GM18951 (cell line): ENCODE results near the gene ROBO1.

Experiments used
- POLR2A ChIP-seq: IDR thresholded peaks from 4 replicates; pipeline ENCODE4 v1.6.1; 2011; ENCODE audit warnings: mild to moderate bottlenecking; ENCODE audit not compliant: insufficient read length, insufficient read depth; ENCODE audit errors: extremely low read depth
- in situ Hi-C: fragments of 300-500 bp; cut with MboI; formaldehyde crosslinking; loops from one replicate; pipeline ENCODE4 v1.12.0; 2022; ENCODE audit warnings: low sequenced_read_pairs, mixed read lengths, inconsistent platforms; ENCODE audit not compliant: unreplicated experiment

Gene ROBO1

DNA sequence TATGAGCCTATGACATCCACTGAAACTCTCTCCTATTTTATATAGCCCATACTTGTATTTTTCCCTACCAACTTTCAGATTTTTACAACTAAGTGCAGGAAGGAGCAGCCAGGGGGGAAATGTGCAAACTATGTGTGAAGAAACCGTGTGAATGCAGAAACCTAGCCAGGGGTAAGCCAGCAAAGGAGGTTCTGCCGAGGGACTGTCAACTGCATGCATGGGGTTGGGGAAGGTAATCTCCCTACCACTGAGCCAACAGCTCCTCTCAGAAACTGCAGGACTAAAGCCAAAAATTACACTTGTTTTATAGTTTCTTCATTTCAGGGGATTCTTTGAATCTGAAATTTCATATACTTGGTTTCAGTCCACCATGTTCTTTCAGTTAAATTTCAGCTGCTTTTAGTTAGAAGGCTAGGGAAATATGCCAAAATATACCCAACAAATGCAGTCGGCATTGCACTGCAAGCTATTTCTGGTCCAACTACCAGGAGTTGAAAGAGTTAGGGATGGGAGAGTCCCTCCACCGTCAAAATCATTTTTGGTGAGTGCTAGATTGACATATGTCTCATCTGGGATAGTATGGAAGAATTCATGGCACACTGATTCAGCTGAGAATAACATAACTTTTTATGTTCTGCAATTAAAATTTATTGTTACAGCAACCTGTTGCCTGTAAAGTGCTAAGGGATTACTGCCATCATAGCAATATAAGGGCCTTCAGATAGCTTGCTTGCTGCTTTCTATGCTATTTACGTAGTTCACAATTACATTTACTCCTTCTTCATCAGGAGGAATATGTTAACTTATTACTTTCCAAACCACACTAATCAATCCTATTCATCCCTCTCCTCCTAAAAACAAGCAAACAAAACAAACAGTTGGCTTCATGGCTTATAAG lies 904.2 kb downstream of the ROBO1 start:
- in situ Hi-C loops, result no loop called here
- no peak for TF ChIP-seq POLR2A

GRCh38 chr3:78861156-78861555 lies 906.6 kb downstream of the ROBO1 start:
- TF ChIP-seq POLR2A, result no peak
- in situ Hi-C loops, result no loop called here

DNA sequence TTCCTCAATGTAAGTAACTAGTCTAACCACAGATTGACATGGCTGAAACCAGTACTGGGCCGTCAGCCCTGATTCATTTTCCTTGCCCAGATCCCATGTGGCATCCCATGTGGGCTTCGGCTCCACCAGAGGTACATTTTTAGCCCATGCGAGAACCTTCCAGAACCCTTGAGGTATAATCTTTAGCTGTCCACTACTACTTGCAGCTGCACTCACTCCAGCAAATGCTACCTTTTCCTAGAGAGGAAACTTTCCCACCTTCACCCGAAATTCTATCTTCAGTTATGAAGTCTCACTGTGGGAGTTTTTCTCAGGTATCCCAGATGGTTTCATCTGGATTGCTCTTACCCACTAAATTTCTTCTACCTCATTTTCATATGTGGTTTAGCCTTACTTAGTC lies 907.2 kb downstream of the ROBO1 start:
- in situ Hi-C loops, result no loop called here
- TF ChIP-seq POLR2A, result no peak

DNA sequence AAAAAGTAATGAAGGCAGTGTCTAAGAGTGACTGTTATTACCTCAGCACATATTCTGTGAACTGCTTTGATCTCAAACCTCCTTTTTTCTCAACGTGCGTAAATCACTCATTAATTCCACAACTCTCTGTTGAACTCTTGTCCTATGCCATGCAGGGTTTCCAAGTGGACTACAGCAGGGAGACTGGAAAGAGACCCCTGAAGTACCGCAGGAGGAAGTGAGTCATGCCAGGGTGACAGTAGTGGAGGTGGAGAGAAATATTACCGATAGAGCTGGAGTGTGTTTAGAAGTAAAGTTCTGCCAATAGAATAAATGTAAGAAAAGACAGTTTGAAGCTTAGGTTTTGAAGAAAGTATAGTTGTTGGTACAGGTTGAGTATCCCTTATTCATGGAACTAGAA lies 908.9 kb downstream of the ROBO1 start:
- no peak for TF ChIP-seq POLR2A
- in situ Hi-C loops, result no loop called here

DNA sequence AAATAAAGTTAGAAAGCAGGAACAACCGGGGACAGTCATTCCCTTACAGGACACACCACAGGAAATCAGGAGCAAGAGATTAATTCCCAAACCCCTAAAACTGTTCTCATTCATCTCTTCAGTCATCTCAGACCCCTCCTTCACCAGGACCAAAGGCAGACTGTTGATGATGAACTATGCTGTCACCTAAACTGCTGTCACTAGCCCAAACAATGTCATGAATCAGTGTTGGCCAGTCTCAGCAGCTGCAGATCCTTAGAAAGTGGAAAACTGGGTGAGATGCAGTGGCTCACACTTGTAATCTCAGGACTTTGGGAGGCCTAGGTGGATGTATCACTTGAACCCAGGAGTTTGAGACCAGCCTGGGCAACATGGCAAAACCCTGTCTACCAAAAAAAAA lies 909.6 kb downstream of the ROBO1 start:
- no peak for TF ChIP-seq POLR2A
- in situ Hi-C loops, result no loop called here

- in situ Hi-C loops, result no loop called here
- TF ChIP-seq POLR2A, result no peak
Observed at GRCh38 chr3:78857494-78858111, 910.2 kb downstream of the ROBO1 start.

- TF ChIP-seq POLR2A, result no peak
- in situ Hi-C loops, result no loop called here
Observed at GRCh38 chr3:78856164-78856563, 911.6 kb downstream of the ROBO1 start.

- no peak for TF ChIP-seq POLR2A
- in situ Hi-C loops, result no loop called here
Observed at GRCh38 chr3:78855190-78855589, 912.6 kb downstream of the ROBO1 start.

DNA sequence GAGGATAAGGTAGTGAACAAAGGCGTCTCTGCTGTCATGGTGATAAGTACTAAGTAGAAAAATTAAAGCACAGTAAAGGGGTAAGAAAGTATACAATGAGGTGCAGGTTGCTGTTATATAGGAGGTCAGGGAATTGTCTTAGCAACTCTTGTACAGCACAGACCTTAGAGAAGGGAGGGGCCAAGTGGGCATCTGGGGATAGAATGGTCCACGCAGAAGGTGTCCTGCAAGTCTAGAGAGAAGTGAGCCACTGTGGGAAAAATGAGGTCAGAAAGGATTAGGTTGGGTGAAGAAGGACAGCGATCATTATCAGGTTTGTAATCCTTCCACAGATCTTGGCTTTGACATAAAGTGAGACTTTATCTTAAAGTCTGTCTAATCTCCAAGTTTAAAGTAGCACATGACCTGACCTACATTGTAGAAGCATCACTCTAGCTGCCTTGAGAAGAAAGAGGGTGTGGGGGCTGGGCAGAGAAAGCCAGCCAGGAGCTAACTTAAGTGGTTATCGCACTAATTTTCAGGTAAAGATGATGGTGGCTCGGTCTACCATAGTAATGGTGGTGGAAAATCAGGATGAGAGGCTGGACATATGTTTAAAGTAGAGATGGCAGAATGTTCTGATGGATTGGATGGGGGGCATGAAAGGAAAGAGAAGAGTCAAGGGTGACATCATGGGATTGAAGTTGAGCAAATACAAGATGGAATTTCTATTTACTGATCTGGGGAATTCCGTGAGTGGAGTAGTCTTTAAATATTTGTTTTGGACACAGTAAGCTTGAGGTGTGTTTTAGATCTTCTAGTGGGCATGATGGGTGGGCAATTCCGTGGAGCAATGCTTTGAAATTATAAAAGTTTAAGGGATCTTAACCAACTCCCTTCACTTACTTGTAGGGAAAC lies 919.2 kb downstream of the ROBO1 start:
- in situ Hi-C loops, result no loop called here
- no peak for TF ChIP-seq POLR2A

DNA sequence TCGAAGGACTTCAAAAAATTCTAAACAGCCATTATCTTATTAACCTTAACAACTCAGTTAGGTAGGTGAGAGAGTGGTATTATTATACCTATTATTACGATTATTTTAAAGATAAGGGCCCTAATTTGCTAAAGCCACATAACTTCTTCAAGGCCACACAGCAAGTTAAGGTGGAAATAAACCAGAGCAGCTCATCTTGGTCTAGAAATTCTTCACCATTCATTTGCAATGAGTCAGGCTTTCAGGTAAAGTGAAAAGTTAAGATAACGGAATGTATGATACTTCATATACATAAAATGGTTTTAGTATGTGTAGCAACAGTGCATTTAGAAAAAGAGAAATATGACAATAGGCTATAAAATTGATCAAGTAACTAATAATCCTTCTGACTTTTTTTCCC lies 920.2 kb downstream of the ROBO1 start:
- no peak for TF ChIP-seq POLR2A
- in situ Hi-C loops, result no loop called here

DNA sequence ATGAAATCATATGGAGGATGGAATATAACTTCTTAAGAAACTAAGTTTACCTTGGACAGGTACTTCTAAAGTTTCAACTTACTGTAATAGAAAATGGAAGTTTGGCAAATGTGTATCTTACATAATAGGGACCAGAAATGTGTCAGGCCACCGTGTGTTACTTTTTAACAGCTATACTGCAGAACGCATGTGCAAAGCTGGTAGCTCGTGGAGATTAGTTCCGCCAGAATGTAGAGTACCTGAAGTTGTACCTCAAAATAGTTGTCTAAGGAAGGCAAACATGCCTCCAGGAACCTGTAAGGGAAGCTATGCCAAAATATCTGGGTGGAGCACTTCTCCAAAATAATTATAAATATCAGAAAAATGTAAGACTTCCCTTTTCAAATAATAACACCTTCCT lies 920.6 kb downstream of the ROBO1 start:
- in situ Hi-C loops, result no loop called here
- TF ChIP-seq POLR2A, result no peak

DNA sequence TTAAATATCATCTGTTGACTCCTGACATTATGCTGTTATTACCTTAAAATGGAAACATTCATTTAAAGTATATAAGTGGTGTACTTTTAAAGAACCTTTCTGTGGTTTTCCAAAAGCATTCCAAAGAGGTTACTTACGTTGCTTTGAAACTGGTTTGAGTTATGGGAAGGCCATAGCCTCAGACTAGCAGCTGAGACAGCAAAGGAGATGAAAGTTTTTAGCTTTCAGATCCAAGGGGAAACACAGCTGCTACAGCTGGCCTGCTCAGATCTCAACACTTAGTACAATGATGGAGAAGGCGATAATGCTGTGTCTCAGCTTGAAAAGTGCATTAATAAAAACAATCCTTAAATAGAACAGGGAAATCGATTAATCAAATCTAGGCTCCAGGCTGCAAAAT lies 921.1 kb downstream of the ROBO1 start:
- in situ Hi-C loops, result no loop called here
- TF ChIP-seq POLR2A, result no peak

GRCh38 chr3:78845605-78846004 lies 922.2 kb downstream of the ROBO1 start:
- in situ Hi-C loops, result no loop called here
- no peak for TF ChIP-seq POLR2A

DNA sequence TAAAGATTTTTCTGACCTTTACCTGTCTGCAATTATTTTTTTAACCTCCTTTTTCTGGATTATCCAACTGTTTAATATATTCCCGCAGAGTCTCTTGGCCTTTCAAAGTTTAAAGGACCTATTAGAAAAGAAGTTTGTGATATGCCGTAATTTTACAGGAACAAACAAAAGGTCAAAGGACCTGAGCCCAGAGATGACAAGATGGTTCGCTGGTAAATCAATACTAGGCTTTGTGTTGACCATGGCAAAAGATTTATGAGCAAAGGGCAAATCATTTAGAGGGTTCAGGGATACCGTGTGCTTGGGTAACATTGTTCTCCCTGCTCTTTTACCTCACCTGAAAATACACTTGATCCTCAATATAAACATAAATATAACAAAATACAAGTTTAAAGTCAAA lies 923.5 kb downstream of the ROBO1 start:
- in situ Hi-C loops, result no loop called here

DNA sequence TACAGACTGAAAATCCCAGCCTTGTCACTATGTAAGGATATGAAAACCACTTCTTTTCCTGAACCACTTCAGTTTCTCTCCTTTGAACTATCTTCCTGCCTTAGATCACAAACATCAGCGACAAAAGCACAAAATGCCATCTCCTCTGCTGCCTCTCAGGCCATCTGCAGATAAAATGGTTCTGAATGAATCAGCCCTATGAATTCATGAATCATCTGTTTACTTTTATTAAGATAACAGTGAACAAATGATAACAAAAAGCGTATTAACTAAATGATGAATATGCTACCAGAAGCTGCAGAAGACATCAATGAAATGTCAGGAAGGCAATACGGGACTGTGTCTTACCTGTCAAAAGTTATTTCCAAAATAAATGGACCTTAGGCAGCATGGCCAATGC lies 928.1 kb downstream of the ROBO1 start:
- in situ Hi-C loops, result no loop called here
- no peak for TF ChIP-seq POLR2A

More for the DNA sequence above, 923.5 kb downstream of the ROBO1 start:
- no peak for TF ChIP-seq POLR2A
